Astrocyte of the spinal cord (primary cell): Measurements from ENCODE around the gene CCDC85A.

ENCODE experiments used
- DNase-seq: peaks from one replicate; pipeline ENCODE4 v3.0.0; 2011; ENCODE audit warnings: low read depth, low spot score
- H3K4me3 ChIP-seq: 2 replicates; pipeline ENCODE4 v1.5.1; 2011; ENCODE audit warnings: low read depth, mild to moderate bottlenecking, low read length, moderate library complexity
- CTCF ChIP-seq: IDR thresholded peaks from 2 replicates; pipeline ENCODE4 v1.5.1; 2012; ENCODE audit warnings: low read depth, mild to moderate bottlenecking, low read length, inconsistent platforms
- in situ Hi-C: cut with HindIII; loops from 2 replicates; pipeline ENCODE4 v1.10.0; 2017; ENCODE audit warnings: low sequenced_read_pairs

CCDC85A gene

GRCh38 chr2:56347881-56348280 is 164.1 kb downstream of the CCDC85A start:
- in situ Hi-C loops, result no loop called here
- no peak for TF ChIP-seq CTCF
- H3K4me3 ChIP-seq, result no peak overlapping the region
- no peak for DNase-seq

GRCh38 chr2:56348392-56349210 is 164.8 kb downstream of the CCDC85A start:
- no peak overlapping the region for H3K4me3 ChIP-seq
- no peak for DNase-seq
- TF ChIP-seq CTCF, result no peak
- in situ Hi-C loops, result no loop called here

GRCh38 chr2:56357655-56358295 is 174.0 kb downstream of the CCDC85A start:
- TF ChIP-seq CTCF, result no peak
- in situ Hi-C loops, result no loop called here
- peak; percentile 6 for DNase-seq
- no peak overlapping the region for H3K4me3 ChIP-seq

- TF ChIP-seq CTCF, result no peak
- DNase-seq, result no peak
- in situ Hi-C loops, result no loop called here
- H3K4me3 ChIP-seq, result no peak overlapping the region
Measured at GRCh38 chr2:56361844-56362243, 178.1 kb downstream of the CCDC85A start.

GRCh38 chr2:56364902-56365301 is 181.1 kb downstream of the CCDC85A start:
- TF ChIP-seq CTCF, result no peak
- in situ Hi-C loops, result no loop called here
- H3K4me3 ChIP-seq, result no peak overlapping the region
- no peak for DNase-seq

GRCh38 chr2:56369316-56369715 is 185.5 kb downstream of the CCDC85A start:
- TF ChIP-seq CTCF, result no peak
- no peak overlapping the region for H3K4me3 ChIP-seq
- in situ Hi-C loops, result no loop called here
- peak; percentile 1 for DNase-seq
